NCI-H2171 treated with DMSO at 0.1 percent for 48 hours (cell line): ENCODE measurements around the gene LTBR.
"Not testable (repeated sequence)": the region's sequence is repeated elsewhere in the genome, so short reads cannot be mapped to it uniquely, and the experiment has no call there.

Experiments
- DNase-seq: peaks from one replicate; lab custom pipeline; 2025; lab: John Stamatoyannopoulos, UW

Gene LTBR

GRCh38 chr12:6383572-6384498 lies at the start of gene LTBR:
Gene LTBR (plus strand): TSS chr12:6384162. CDS start chr12:6384359, 197 bp downstream.
- no peak for DNase-seq

DNA sequence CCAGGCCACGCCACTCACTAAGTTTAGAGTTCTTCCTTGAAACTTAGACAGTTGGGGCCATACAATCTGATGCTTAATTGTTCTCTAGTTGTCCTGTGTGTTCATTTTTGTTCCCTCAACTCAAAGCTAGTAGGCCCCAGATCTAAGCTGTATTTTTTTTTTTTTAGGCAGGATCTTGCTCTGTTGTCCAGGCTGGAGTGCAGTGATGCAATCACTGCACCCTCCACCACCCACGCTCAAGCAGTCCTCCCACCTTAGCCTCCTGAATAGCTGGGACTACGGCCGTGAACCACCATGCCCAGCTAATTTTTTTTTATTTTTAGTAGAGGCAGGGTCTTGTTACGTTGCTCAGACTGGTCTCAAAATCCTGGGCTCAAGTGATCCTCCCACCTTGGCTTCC lies 49.6 kb upstream of the LTBR start:
- DNase-seq, result no peak

DNA sequence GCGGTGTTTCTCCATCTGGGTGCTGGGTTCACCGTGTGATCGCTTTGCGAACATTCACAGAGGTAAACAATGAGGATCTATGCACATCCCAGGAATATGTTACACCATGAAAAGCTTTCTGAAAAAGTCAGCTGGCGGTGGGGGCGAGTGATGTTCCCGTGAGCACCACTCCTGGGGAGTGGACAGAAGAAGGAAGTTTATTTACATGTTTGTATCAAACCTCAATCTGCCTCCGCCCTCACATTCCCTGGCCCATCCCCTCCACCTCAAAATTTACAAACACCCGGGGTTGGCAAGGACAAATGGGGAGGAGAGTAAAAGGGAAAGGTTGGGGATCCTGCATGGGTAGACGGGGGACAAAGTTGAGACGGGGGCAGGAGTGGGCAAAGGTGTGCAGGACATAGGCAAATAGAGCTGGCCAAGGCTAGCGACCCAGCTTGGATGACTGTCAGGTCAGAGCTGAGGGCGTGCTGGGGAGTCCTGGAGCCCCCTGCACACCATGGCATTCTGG lies 49.0 kb upstream of the LTBR start:
- DNase-seq, result no peak

DNA sequence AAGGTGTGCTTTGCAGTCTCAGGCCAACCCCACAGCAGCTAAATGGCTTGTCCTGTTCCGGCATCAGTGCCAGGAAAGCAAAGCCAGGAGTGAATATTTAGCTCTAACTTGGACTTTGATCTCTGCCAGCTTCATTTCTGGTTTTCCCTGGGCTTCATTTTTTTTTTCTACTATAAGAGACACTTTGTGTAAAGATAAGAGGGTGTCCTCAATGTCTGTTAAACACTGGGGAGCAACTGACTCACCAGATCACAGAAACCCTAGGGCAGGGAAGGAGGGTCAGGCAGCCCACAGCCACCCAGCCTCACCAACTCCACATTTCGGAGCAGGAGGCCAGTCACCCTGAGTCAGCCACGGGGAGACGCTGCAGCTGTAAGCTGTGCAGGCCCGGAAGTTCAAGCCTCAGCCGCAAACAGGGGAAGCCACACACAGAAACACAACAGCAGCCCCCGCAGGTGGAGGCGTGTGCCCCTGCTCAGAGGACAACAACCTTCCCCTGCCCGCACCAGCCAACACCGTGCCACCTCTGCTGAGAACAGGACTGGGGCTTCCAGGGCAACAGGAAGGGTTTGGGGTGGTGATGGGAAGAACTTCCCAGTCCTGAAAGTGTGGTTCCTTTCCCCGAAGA lies 48.4 kb upstream of the LTBR start:
- DNase-seq, result no peak

GRCh38 chr12:6336079-6336888 lies 47.7 kb upstream of the LTBR start:
- peak; percentile 90 for DNase-seq

- DNase-seq, result no peak
These were observed 46.8 kb upstream of the LTBR start for GRCh38 chr12:6336889-6337853.

GRCh38 chr12:6337958-6338433 lies 46.0 kb upstream of the LTBR start:
- DNase-seq, result no peak

- DNase-seq, result not testable (repeated sequence)
These were observed 45.4 kb upstream of the LTBR start for GRCh38 chr12:6338536-6338935.

DNA sequence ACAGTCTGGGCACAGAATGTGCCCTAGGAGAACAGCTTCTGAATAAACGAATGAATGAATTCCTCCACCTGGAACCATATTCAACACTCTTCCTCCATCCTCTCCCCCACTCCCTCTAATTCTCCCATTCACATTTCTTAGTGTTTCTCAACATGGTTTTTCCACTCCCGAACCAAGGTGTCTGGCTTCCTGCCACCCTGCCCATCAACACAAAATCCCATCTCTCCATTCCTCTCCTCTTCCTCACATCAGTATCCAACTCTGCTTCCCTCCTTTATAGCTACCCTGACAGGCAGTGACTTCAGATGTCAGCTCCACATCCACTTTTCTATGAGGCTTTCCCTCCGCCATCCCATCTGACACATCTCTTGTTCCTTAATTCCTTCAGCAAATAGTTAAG lies 45.0 kb upstream of the LTBR start:
- no peak for DNase-seq

DNA sequence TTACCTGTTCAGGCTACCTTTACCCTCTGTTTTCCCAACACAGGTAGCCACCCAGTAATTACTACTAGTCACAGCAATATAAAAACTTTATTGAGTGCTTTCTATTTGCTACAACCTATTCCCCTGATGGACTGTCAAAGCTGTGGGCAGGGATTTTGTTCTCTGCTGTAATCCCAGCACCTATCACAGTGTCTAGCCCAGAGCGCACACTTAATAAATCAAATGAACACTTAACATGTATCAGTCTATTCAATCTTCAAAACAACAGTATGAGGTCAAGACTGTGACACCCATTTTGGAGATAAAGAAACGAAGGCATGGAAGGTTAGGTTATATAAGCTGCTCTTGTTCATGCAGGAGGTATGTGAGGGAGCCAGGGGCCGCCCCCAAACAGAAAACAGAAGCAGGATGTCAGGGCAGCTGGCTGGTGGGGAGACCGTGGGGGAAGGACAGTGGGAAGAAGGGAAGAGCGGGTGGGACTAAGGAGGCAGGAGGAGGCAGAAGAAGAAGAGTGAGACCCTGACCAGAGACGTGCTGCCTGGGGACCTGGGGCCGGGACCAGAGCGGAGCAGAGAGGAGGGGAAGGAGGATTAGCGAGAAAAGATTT lies 43.8 kb upstream of the LTBR start:
- no peak for DNase-seq

GRCh38 chr12:6340745-6341416 lies 43.1 kb upstream of the LTBR start:
- no peak for DNase-seq

- DNase-seq, result no peak
These were observed 42.4 kb upstream of the LTBR start, which contains the start of gene TNFRSF1A for GRCh38 chr12:6341417-6342139. Gene TNFRSF1A (minus strand): TSS chr12:6342076. CDS start chr12:6341814, 262 bp downstream.

DNA sequence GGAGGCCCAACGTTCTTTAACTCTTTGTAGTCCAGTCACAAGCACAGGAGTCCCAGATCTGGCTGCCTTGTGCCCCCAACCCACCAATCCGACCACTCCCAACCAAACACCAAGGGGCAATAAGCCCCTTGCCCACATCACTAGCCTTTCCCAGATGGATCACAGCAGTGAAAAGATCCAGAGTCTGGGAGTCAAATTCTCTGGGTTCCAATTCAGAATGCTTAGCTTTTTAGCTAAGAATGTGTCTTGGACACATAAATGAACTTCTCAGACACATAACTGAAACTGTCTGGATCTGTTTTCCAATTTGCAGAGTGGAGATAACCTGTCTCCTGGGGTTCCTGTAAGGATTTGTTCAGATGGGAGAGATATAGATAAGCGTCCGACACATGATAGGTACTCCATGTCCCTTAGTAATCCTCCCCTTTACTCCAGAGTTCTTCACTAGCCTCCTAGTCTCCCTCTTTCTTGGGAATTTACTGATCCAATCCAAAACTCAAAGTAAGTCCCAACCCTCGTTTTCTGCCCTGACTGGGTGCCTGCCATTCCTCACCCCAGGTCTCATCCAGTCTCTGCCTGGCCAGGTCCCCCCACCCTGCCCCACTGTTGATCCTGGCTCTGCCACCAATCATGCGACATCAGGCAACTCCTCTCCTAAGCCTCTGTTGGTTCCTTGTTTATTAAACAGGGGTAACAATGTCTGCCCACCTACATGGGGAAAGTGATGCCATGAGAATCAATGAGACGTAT lies 41.6 kb upstream of the LTBR start:
- DNase-seq, result no peak

GRCh38 chr12:6343518-6343917 lies 40.4 kb upstream of the LTBR start:
- no peak for DNase-seq

GRCh38 chr12:6344101-6344660 lies 39.8 kb upstream of the LTBR start:
- DNase-seq, result not testable (repeated sequence)

- no peak for DNase-seq
These were observed 38.5 kb upstream of the LTBR start for GRCh38 chr12:6345319-6346091.

GRCh38 chr12:6346235-6346832 lies 37.6 kb upstream of the LTBR start:
- no peak for DNase-seq
